Measurements from ENCODE around the gene ARL3.

Gene ARL3

DNA sequence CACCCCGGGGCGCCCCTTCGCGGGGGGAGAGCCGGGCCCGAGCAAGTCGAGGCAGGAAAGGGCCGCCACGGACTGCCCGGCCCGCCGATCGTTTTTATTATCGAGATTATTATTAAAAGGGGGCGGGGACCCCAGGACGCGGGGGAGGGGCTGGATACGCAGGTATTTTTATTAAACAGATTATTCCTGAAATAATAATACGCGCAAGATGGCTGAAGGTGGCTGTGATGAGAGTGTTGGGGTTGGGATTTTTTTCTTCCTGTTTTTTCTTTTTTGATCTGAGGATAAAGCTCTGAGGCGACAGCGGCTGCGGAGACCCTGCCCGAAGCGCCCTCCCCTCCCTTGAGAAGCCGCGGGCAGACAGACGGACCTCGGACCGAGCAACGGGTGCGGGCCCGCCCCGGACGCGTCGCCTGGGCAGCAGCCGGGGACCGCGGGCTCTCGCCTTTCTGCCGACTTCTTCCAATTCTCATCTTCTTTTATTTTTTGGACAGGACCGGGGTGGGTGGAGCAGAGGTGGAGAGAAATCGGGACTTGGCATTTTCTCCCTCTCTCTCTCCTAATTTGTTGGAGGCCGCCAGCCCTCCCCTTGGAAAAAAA, 71.4 kb downstream of the ARL3 start:
- TF ChIP-seq ZNF274 (IDR thresholded peaks at IDR 0.05; ENCODE audit: low read depth, low read length) (no peak), SUZ12 (IDR thresholded peaks at IDR 0.05; ENCODE audit: extremely low read depth, insufficient read depth, insufficient read length) (no peak), YY1 (IDR thresholded peaks at IDR 0.05; ENCODE audit: insufficient read depth, insufficient read length) (no peak)
- DNase-seq (ENCODE audit: low read depth, low spot score): no peak
- Histone ChIP-seq H3K27me3 (ENCODE audit: insufficient read depth, insufficient read length) (no peaks in the 10 kb centered on the region), H3K9ac (ENCODE audit: insufficient read length, low read depth) (peak overlapping the region; percentile 81), H3K4me3 (ENCODE audit: insufficient read length, low read depth) (peak overlapping the region; percentile 55), H3K4me1 (ENCODE audit: insufficient read depth, insufficient read length) (peaks cover 2% of the 10 kb centered on the region), H3K9me3 (ENCODE audit: insufficient read depth, low read length) (no peaks in the 10 kb centered on the region), H3K36me3 (ENCODE audit: insufficient read depth, insufficient read length, low read length) (peaks cover 19% of the 10 kb centered on the region)

DNA sequence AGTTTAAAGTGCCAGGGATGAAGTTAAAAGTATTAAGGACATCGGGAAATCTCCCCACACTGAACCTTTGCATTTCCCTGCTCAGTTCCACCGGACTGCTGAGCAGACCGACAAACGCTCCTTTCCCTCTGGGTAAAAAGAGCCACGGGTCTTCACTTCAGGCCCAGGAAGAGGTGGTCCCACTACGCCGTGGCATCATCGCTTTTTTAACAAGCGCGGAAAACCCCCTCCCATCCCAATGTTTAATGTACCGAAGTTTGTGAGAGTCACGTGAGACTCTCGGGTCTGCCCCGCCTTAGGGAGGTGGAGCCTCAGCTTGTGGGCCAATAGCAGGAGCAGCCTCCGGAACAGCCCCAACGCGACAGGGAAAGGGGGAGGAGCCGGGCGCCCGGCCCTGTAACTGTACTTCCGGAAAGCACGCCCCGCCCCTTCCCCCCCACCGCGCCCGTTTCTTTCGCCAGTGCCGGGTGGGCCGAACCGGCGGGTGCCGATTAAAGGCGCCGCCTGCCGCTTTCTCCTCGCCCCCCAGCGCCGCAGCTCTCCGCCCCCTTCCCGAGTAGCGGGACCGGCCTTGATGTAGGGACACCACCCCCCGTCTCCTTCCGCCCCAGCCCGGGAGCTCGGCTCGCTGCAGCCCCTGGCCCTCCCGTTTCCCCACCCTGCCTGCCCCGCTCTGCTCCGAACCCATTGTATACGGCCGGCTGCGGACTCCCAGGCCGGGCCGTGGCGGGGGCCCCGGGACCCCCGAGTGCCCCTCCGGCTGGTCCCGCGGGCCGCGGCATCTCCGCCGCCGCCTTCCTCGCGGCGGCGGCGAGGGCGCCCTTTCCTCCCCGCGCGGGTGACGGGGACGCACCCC, 72.1 kb downstream of the ARL3 start:
- H3K4me3 ChIP-seq (ENCODE audit: insufficient read length, low read depth): peak overlapping the region; percentile 55
- H3K27me3 ChIP-seq (ENCODE audit: insufficient read depth, insufficient read length): no peaks in the 10 kb centered on the region
- H3K9me3 ChIP-seq (ENCODE audit: insufficient read depth, low read length): no peaks in the 10 kb centered on the region
- peaks cover 2% of the 10 kb centered on the region for H3K4me1 ChIP-seq (ENCODE audit: insufficient read depth, insufficient read length)
- H3K9ac ChIP-seq (ENCODE audit: insufficient read length, low read depth): peak overlapping the region; percentile 59
- no peak for TF ChIP-seq SUZ12 (IDR thresholded peaks at IDR 0.05; ENCODE audit: extremely low read depth, insufficient read depth, insufficient read length)
- TF ChIP-seq YY1 (IDR thresholded peaks at IDR 0.05; ENCODE audit: insufficient read depth, insufficient read length): no peak
- TF ChIP-seq ZNF274 (IDR thresholded peaks at IDR 0.05; ENCODE audit: low read depth, low read length): no peak
- H3K36me3 ChIP-seq (ENCODE audit: insufficient read depth, insufficient read length, low read length): peaks cover 11% of the 10 kb centered on the region
- peak; percentile 91 for DNase-seq (ENCODE audit: low read depth, low spot score)

DNA sequence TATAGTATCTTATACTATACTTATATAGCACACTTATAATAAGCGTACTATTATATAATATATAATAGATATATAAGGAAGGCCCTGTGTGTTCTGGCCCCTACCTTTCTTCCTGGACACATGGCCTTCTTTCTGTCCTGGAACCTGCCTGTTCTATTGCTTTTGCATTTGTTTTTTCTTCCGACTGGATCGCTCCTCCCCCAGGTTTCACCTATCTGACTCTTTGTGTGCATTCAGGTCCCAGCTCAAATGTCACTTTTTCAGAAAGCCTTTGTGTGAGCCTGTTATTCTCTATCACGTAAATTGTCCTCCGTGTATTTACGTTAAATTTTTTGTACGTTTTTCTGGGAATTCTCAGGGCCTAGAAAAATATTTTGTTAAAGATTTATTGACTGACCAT, 72.8 kb downstream of the ARL3 start:
- no peak overlapping the region for H3K9ac ChIP-seq (ENCODE audit: insufficient read length, low read depth)
- no peaks in the 10 kb centered on the region for H3K27me3 ChIP-seq (ENCODE audit: insufficient read depth, insufficient read length)
- H3K36me3 ChIP-seq (ENCODE audit: insufficient read depth, insufficient read length, low read length): peaks cover 7% of the 10 kb centered on the region
- H3K4me1 ChIP-seq (ENCODE audit: insufficient read depth, insufficient read length): peaks cover 2% of the 10 kb centered on the region
- TF ChIP-seq ZNF274 (IDR thresholded peaks at IDR 0.05; ENCODE audit: low read depth, low read length) (no peak), SUZ12 (IDR thresholded peaks at IDR 0.05; ENCODE audit: extremely low read depth, insufficient read depth, insufficient read length) (no peak), YY1 (IDR thresholded peaks at IDR 0.05; ENCODE audit: insufficient read depth, insufficient read length) (no peak)
- no peak for DNase-seq (ENCODE audit: low read depth, low spot score)
- peak overlapping the region; percentile 31 for H3K4me3 ChIP-seq (ENCODE audit: insufficient read length, low read depth)
- H3K9me3 ChIP-seq (ENCODE audit: insufficient read depth, low read length): no peaks in the 10 kb centered on the region

- H3K4me3 ChIP-seq (ENCODE audit: insufficient read length, low read depth): no peak overlapping the region
- no peak for DNase-seq (ENCODE audit: low read depth, low spot score)
- H3K4me1 ChIP-seq (ENCODE audit: insufficient read depth, insufficient read length): peaks cover under 1% of the 10 kb centered on the region
- H3K9me3 ChIP-seq (ENCODE audit: insufficient read depth, low read length): no peaks in the 10 kb centered on the region
- TF ChIP-seq YY1 (IDR thresholded peaks at IDR 0.05; ENCODE audit: insufficient read depth, insufficient read length) (no peak), SUZ12 (IDR thresholded peaks at IDR 0.05; ENCODE audit: extremely low read depth, insufficient read depth, insufficient read length) (no peak), ZNF274 (IDR thresholded peaks at IDR 0.05; ENCODE audit: low read depth, low read length) (no peak)
- H3K9ac ChIP-seq (ENCODE audit: insufficient read length, low read depth): no peak overlapping the region
- H3K27me3 ChIP-seq (ENCODE audit: insufficient read depth, insufficient read length): no peaks in the 10 kb centered on the region
- peaks cover under 1% of the 10 kb centered on the region for H3K36me3 ChIP-seq (ENCODE audit: insufficient read depth, insufficient read length, low read length)
Measured at GRCh38 chr10:102639537-102639936, 74.7 kb downstream of the ARL3 start.

DNA sequence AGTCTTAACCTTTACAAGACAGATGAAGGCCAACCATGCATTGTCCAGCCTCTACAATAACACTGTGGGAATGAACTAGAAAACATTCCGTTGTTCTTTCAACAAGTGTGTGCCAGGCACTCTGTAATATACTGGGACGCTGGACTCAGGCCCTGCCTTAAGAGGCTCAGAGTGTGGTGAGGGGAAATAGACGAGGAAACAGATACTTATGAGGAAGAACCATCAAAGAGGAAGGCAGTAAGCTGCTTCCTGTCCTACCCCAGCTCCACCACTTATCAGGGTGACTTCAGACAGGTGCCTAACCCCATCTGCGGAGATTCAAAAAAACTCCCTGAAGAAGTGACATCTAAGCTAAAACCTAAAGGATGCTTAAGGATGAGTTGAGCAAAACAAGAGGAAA, 78.8 kb downstream of the ARL3 start:
- DNase-seq (ENCODE audit: low read depth, low spot score): no peak
- no peak overlapping the region for H3K4me3 ChIP-seq (ENCODE audit: insufficient read length, low read depth)
- no peaks in the 10 kb centered on the region for H3K27me3 ChIP-seq (ENCODE audit: insufficient read depth, insufficient read length)
- H3K36me3 ChIP-seq (ENCODE audit: insufficient read depth, insufficient read length, low read length): peaks cover 11% of the 10 kb centered on the region
- H3K9ac ChIP-seq (ENCODE audit: insufficient read length, low read depth): no peak overlapping the region
- TF ChIP-seq ZNF274 (IDR thresholded peaks at IDR 0.05; ENCODE audit: low read depth, low read length) (no peak), SUZ12 (IDR thresholded peaks at IDR 0.05; ENCODE audit: extremely low read depth, insufficient read depth, insufficient read length) (no peak), YY1 (IDR thresholded peaks at IDR 0.05; ENCODE audit: insufficient read depth, insufficient read length) (no peak)
- peaks cover 17% of the 10 kb centered on the region for H3K4me1 ChIP-seq (ENCODE audit: insufficient read depth, insufficient read length)
- no peaks in the 10 kb centered on the region for H3K9me3 ChIP-seq (ENCODE audit: insufficient read depth, low read length)

- H3K9ac ChIP-seq (ENCODE audit: insufficient read length, low read depth): no peak overlapping the region
- H3K36me3 ChIP-seq (ENCODE audit: insufficient read depth, insufficient read length, low read length): peaks cover 11% of the 10 kb centered on the region
- no peaks in the 10 kb centered on the region for H3K9me3 ChIP-seq (ENCODE audit: insufficient read depth, low read length)
- TF ChIP-seq YY1 (IDR thresholded peaks at IDR 0.05; ENCODE audit: insufficient read depth, insufficient read length) (no peak), SUZ12 (IDR thresholded peaks at IDR 0.05; ENCODE audit: extremely low read depth, insufficient read depth, insufficient read length) (no peak), ZNF274 (IDR thresholded peaks at IDR 0.05; ENCODE audit: low read depth, low read length) (no peak)
- no peak for DNase-seq (ENCODE audit: low read depth, low spot score)
- no peaks in the 10 kb centered on the region for H3K27me3 ChIP-seq (ENCODE audit: insufficient read depth, insufficient read length)
- H3K4me1 ChIP-seq (ENCODE audit: insufficient read depth, insufficient read length): peaks cover 23% of the 10 kb centered on the region
- no peak overlapping the region for H3K4me3 ChIP-seq (ENCODE audit: insufficient read length, low read depth)
Measured at GRCh38 chr10:102634686-102635085, 79.5 kb downstream of the ARL3 start.

- no peak for DNase-seq (ENCODE audit: low read depth, low spot score)
- Histone ChIP-seq H3K36me3 (ENCODE audit: insufficient read depth, insufficient read length, low read length) (peaks cover 11% of the 10 kb centered on the region), H3K4me3 (ENCODE audit: insufficient read length, low read depth) (no peak overlapping the region), H3K9ac (ENCODE audit: insufficient read length, low read depth) (no peak overlapping the region), H3K27me3 (ENCODE audit: insufficient read depth, insufficient read length) (no peaks in the 10 kb centered on the region), H3K4me1 (ENCODE audit: insufficient read depth, insufficient read length) (peaks cover 23% of the 10 kb centered on the region), H3K9me3 (ENCODE audit: insufficient read depth, low read length) (no peaks in the 10 kb centered on the region)
- TF ChIP-seq ZNF274 (IDR thresholded peaks at IDR 0.05; ENCODE audit: low read depth, low read length) (no peak), SUZ12 (IDR thresholded peaks at IDR 0.05; ENCODE audit: extremely low read depth, insufficient read depth, insufficient read length) (no peak), YY1 (IDR thresholded peaks at IDR 0.05; ENCODE audit: insufficient read depth, insufficient read length) (no peak)
Measured at GRCh38 chr10:102633848-102634247, 80.3 kb downstream of the ARL3 start.

All from NT2/D1 (cell line).